ENCODE measurements around the gene SIRT5.

DNA sequence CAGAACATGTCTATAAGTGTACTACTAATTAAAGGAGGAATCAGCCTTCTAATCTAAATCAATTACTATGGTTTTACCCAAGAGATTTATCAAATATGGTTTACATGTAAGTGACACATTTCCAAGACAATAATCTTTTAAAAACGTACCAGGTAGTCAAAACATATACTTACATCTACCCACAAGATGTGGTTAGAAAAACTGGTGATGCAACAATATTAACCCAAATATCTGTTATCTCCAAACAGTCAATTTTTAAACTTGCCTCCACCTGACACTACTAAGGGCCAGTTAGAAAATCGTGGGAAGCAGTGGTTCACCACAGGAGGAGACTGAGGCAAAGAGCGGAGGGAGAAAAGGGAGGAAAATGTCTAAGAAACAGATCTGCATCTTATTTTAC lies 68.7 kb downstream of the SIRT5 start:
- TF ChIP-seq GATA2 (IDR thresholded peaks at IDR 0.05; ENCODE audit: low read depth, low read length) (no peak), GATA3 (IDR thresholded peaks at IDR 0.05; ENCODE audit: low read depth, low read length) (no peak)

All from SH-SY5Y (cell line).